Measurements from ENCODE around the gene FAM83D.

Gene FAM83D

GRCh38 chr20:38947931-38948362, 21.7 kb downstream of the FAM83D start:
- in situ Hi-C loops (cut with MboI; ENCODE audit: low pct_unique_long_range_greater_than_20kb, low sequenced_read_pairs, unreplicated experiment), result no loop called here
- DNase-seq (ENCODE audit: low spot score), result no peak
- no peak for TF ChIP-seq CTCF (IDR thresholded peaks at IDR 0.05; ENCODE audit: extremely low read depth, insufficient read depth, missing control alignments)

- in situ Hi-C loops (cut with MboI; ENCODE audit: low pct_unique_long_range_greater_than_20kb, low sequenced_read_pairs, unreplicated experiment), result no loop called here
- DNase-seq (ENCODE audit: low spot score), result no peak
- no peak for TF ChIP-seq CTCF (IDR thresholded peaks at IDR 0.05; ENCODE audit: extremely low read depth, insufficient read depth, missing control alignments)
These were observed 24.0 kb downstream of the FAM83D start for GRCh38 chr20:38950254-38950653.

- TF ChIP-seq CTCF (IDR thresholded peaks at IDR 0.05; ENCODE audit: extremely low read depth, insufficient read depth, missing control alignments), result no peak
- DNase-seq (ENCODE audit: low spot score), result no peak
- in situ Hi-C loops (cut with MboI; ENCODE audit: low pct_unique_long_range_greater_than_20kb, low sequenced_read_pairs, unreplicated experiment), result no loop called here
These were observed 25.4 kb downstream of the FAM83D start for GRCh38 chr20:38951611-38952010.

GRCh38 chr20:38952153-38952552, 25.9 kb downstream of the FAM83D start:
- in situ Hi-C loops (cut with MboI; ENCODE audit: low pct_unique_long_range_greater_than_20kb, low sequenced_read_pairs, unreplicated experiment), result no loop called here
- TF ChIP-seq CTCF (IDR thresholded peaks at IDR 0.05; ENCODE audit: extremely low read depth, insufficient read depth, missing control alignments), result no peak

GRCh38 chr20:38953630-38954340, 27.6 kb downstream of the FAM83D start:
- DNase-seq (ENCODE audit: low spot score), result no peak
- in situ Hi-C loops (cut with MboI; ENCODE audit: low pct_unique_long_range_greater_than_20kb, low sequenced_read_pairs, unreplicated experiment), result no loop called here
- TF ChIP-seq CTCF (IDR thresholded peaks at IDR 0.05; ENCODE audit: extremely low read depth, insufficient read depth, missing control alignments), result no peak

More at GRCh38 chr20:38952153-38952552, 25.9 kb downstream of the FAM83D start:
- DNase-seq (ENCODE audit: low spot score), result no peak

- DNase-seq (ENCODE audit: low spot score), result no peak
- TF ChIP-seq CTCF (IDR thresholded peaks at IDR 0.05; ENCODE audit: extremely low read depth, insufficient read depth, missing control alignments), result no peak
- in situ Hi-C loops (cut with MboI; ENCODE audit: low pct_unique_long_range_greater_than_20kb, low sequenced_read_pairs, unreplicated experiment), result no loop called here
These were observed 31.1 kb downstream of the FAM83D start for GRCh38 chr20:38957235-38957876.

All from GM13977 (cell line).